Activated CD8-positive, alpha-beta T cell treated with anti-CD3 and anti-CD28 coated beads, Interleukin-2, amount 10 ng/mL, durations not matched to agents 7 days and 5 days (primary cell): ENCODE measurements around the gene MERTK. TPM values are rescaled to one million over a fixed set of nuclear protein-coding genes. Genes with fewer than 3 reads are reported as not detected.
"Not testable (repeated sequence)": the region's sequence is repeated elsewhere in the genome, so short reads cannot be mapped to it uniquely, and the experiment has no call there.

Experiments used
- ATAC-seq: fragments of 150-1000 bp; cut with Tn5 transposase; one replicate; pipeline ENCODE4 v1.10.0; 2021; ENCODE audit warnings: moderate library complexity
- CTCF ChIA-PET: fragments of 350-600 bp; sonication (Branson Sonifier 250); formaldehyde crosslinking; loops from one replicate; lab custom pipeline; 2021; ENCODE audit warnings: antibody characterized with exemption; lab: Charles Lee
- POLR2A ChIA-PET: fragments of 350-600 bp; sonication (Branson Sonifier 250); formaldehyde crosslinking; loops from one replicate; lab custom pipeline; 2021; ENCODE audit warnings: antibody characterized with exemption; lab: Charles Lee
- DNase-seq: peaks from one replicate; pipeline ENCODE4 v3.0.0-alpha.2; 2020
- H3K27ac Mint-ChIP-seq: one replicate; pipeline ENCODE4 v1.8.0; 2021; ENCODE audit warnings: mild to moderate bottlenecking, mixed read lengths
- H3K27me3 Mint-ChIP-seq: one replicate; pipeline ENCODE4 v1.8.0; 2021; ENCODE audit warnings: low read depth, mixed read lengths
- H3K36me3 Mint-ChIP-seq: one replicate; pipeline ENCODE4 v1.8.0; 2021; ENCODE audit warnings: low read depth, mixed read lengths
- H3K4me1 Mint-ChIP-seq: one replicate; pipeline ENCODE4 v1.8.0; 2021; ENCODE audit warnings: low read depth, mixed read lengths
- H3K4me3 Mint-ChIP-seq: one replicate; pipeline ENCODE4 v1.8.0; 2021; ENCODE audit warnings: mild to moderate bottlenecking, mixed read lengths
- H3K9me3 Mint-ChIP-seq: one replicate; pipeline ENCODE4 v1.8.0; 2022; ENCODE audit warnings: mixed read lengths; ENCODE audit not compliant: insufficient read depth
- total RNA-seq, 2 experiments: library from RNA; stranded (reverse); gene quantifications; one replicate each; pipeline ENCODE4 v1.2.3, GENCODE V29; 2021

Gene MERTK
- total RNA-seq, 2 experiments from 2014 or later, result 0.10 to 0.21 TPM

- ChIA-PET POLR2A (no interaction called here), CTCF (no interaction called here)
- H3K4me1 Mint-ChIP-seq, result peaks cover 15% of the 10 kb centered on the region
- H3K36me3 Mint-ChIP-seq, result no peaks in the 10 kb centered on the region
- H3K27me3 Mint-ChIP-seq, result peaks cover 19% of the 10 kb centered on the region
- peak; percentile 39 for ATAC-seq
- H3K4me3 Mint-ChIP-seq, result no peak overlapping the region
- H3K9me3 Mint-ChIP-seq, result no peaks in the 10 kb centered on the region
- DNase-seq, result no peak
- H3K27ac Mint-ChIP-seq, result no peak overlapping the region
These were observed 32.5 kb downstream of the MERTK start for GRCh38 chr2:111930875-111931274.

- Mint-ChIP-seq H3K27me3 (peaks cover 16% of the 10 kb centered on the region), H3K4me1 (peaks cover 15% of the 10 kb centered on the region), H3K9me3 (no peaks in the 10 kb centered on the region), H3K27ac (no peak overlapping the region), H3K36me3 (no peaks in the 10 kb centered on the region), H3K4me3 (no peak overlapping the region)
- ChIA-PET CTCF (no interaction called here), POLR2A (no interaction called here)
- ATAC-seq (no peak), DNase-seq (no peak)
These were observed 34.5 kb downstream of the MERTK start for GRCh38 chr2:111932841-111933291.

GRCh38 chr2:111933900-111934299, 35.5 kb downstream of the MERTK start:
- H3K9me3 Mint-ChIP-seq, CTCF ChIA-PET, H3K36me3 Mint-ChIP-seq, POLR2A ChIA-PET, H3K27ac Mint-ChIP-seq, H3K4me3 Mint-ChIP-seq, ATAC-seq, DNase-seq: not testable (repeated sequence)
- H3K27me3 Mint-ChIP-seq, result peaks cover 16% of the 10 kb centered on the region
- H3K4me1 Mint-ChIP-seq, result peaks cover 15% of the 10 kb centered on the region

GRCh38 chr2:111936881-111937280, 38.5 kb downstream of the MERTK start:
- ChIA-PET CTCF (no interaction called here), POLR2A (no interaction called here)
- no peaks in the 10 kb centered on the region for H3K9me3 Mint-ChIP-seq
- no peaks in the 10 kb centered on the region for H3K4me1 Mint-ChIP-seq
- DNase-seq, result no peak
- no peak overlapping the region for H3K4me3 Mint-ChIP-seq
- no peaks in the 10 kb centered on the region for H3K36me3 Mint-ChIP-seq
- H3K27ac Mint-ChIP-seq, result no peak overlapping the region
- peaks cover 18% of the 10 kb centered on the region for H3K27me3 Mint-ChIP-seq
- ATAC-seq, result no peak

GRCh38 chr2:111938392-111938791, 40.0 kb downstream of the MERTK start:
- CTCF ChIA-PET, result no interaction called here

GRCh38 chr2:111940333-111941196, 42.2 kb downstream of the MERTK start:
- Mint-ChIP-seq H3K27ac (no peak overlapping the region), H3K36me3 (no peaks in the 10 kb centered on the region), H3K9me3 (no peaks in the 10 kb centered on the region), H3K4me3 (no peak overlapping the region), H3K27me3 (peaks cover 3% of the 10 kb centered on the region), H3K4me1 (no peaks in the 10 kb centered on the region)
- CTCF ChIA-PET, result no interaction called here
- ATAC-seq, result no peak
- DNase-seq, result no peak
- POLR2A ChIA-PET, result no interaction called here

More at GRCh38 chr2:111938392-111938791, 40.0 kb downstream of the MERTK start:
- Mint-ChIP-seq H3K4me3 (no peak overlapping the region), H3K9me3 (no peaks in the 10 kb centered on the region), H3K4me1 (no peaks in the 10 kb centered on the region), H3K27ac (no peak overlapping the region), H3K36me3 (no peaks in the 10 kb centered on the region), H3K27me3 (peaks cover 15% of the 10 kb centered on the region)
- no peak for ATAC-seq
- DNase-seq, result no peak
- POLR2A ChIA-PET, result no interaction called here

GRCh38 chr2:111941531-111941930, 43.1 kb downstream of the MERTK start:
- Mint-ChIP-seq H3K27me3 (peaks cover 3% of the 10 kb centered on the region), H3K36me3 (no peaks in the 10 kb centered on the region), H3K4me1 (no peaks in the 10 kb centered on the region), H3K4me3 (no peak overlapping the region), H3K9me3 (no peaks in the 10 kb centered on the region), H3K27ac (no peak overlapping the region)
- ChIA-PET CTCF (no interaction called here), POLR2A (no interaction called here)
- DNase-seq (no peak), ATAC-seq (no peak)

- POLR2A ChIA-PET, result no interaction called here
- H3K27me3 Mint-ChIP-seq, result peaks cover 5% of the 10 kb centered on the region
- H3K27ac Mint-ChIP-seq, result no peak overlapping the region
- no peak overlapping the region for H3K4me3 Mint-ChIP-seq
- no peaks in the 10 kb centered on the region for H3K9me3 Mint-ChIP-seq
- ATAC-seq, result peak; percentile 43
- no peaks in the 10 kb centered on the region for H3K4me1 Mint-ChIP-seq
- no peaks in the 10 kb centered on the region for H3K36me3 Mint-ChIP-seq
- CTCF ChIA-PET, result interaction anchor here (0.8 kb wide), 1 partner anchor 57 kb away, joined by 3 read pairs; no protein-coding TSS in a partner anchor
- peak; percentile 31 for DNase-seq
These were observed 46.3 kb downstream of the MERTK start for GRCh38 chr2:111944531-111945210.

GRCh38 chr2:111945444-111946293, 47.3 kb downstream of the MERTK start:
- ATAC-seq, result no peak
- Mint-ChIP-seq H3K27me3 (peaks cover 4% of the 10 kb centered on the region), H3K9me3 (no peaks in the 10 kb centered on the region), H3K4me1 (no peaks in the 10 kb centered on the region), H3K27ac (no peak overlapping the region), H3K4me3 (no peak overlapping the region), H3K36me3 (no peaks in the 10 kb centered on the region)
- CTCF ChIA-PET, result no interaction called here
- no peak for DNase-seq
- POLR2A ChIA-PET, result no interaction called here

GRCh38 chr2:111946294-111947114, 48.1 kb downstream of the MERTK start:
- Mint-ChIP-seq H3K27me3 (peaks cover 8% of the 10 kb centered on the region), H3K4me1 (no peaks in the 10 kb centered on the region), H3K9me3 (no peaks in the 10 kb centered on the region), H3K27ac (no peak overlapping the region), H3K36me3 (no peaks in the 10 kb centered on the region), H3K4me3 (no peak overlapping the region)
- DNase-seq (no peak), ATAC-seq (no peak)
- POLR2A ChIA-PET, result no interaction called here
- CTCF ChIA-PET, result no interaction called here

- ChIA-PET POLR2A (no interaction called here), CTCF (no interaction called here)
- no peaks in the 10 kb centered on the region for H3K9me3 Mint-ChIP-seq
- ATAC-seq (no peak), DNase-seq (no peak)
- H3K4me3 Mint-ChIP-seq, result no peak overlapping the region
- H3K27ac Mint-ChIP-seq, result no peak overlapping the region
- H3K27me3 Mint-ChIP-seq, result peaks cover 10% of the 10 kb centered on the region
- H3K36me3 Mint-ChIP-seq, result no peaks in the 10 kb centered on the region
- H3K4me1 Mint-ChIP-seq, result no peaks in the 10 kb centered on the region
These were observed 48.8 kb downstream of the MERTK start for GRCh38 chr2:111947219-111947618.
